ENCODE results near the gene IRF2BPL. TPM values are rescaled to one million over a fixed set of nuclear protein-coding genes. Genes with fewer than 3 reads are reported as not detected.

The IRF2BPL gene
- total and polyA plus RNA-seq, 9 of the 15 experiments (the other 6 are each of a cell fraction or from before 2014, with no cell fraction given): 0.52 to 21.6 (median 2.5) TPM

DNA sequence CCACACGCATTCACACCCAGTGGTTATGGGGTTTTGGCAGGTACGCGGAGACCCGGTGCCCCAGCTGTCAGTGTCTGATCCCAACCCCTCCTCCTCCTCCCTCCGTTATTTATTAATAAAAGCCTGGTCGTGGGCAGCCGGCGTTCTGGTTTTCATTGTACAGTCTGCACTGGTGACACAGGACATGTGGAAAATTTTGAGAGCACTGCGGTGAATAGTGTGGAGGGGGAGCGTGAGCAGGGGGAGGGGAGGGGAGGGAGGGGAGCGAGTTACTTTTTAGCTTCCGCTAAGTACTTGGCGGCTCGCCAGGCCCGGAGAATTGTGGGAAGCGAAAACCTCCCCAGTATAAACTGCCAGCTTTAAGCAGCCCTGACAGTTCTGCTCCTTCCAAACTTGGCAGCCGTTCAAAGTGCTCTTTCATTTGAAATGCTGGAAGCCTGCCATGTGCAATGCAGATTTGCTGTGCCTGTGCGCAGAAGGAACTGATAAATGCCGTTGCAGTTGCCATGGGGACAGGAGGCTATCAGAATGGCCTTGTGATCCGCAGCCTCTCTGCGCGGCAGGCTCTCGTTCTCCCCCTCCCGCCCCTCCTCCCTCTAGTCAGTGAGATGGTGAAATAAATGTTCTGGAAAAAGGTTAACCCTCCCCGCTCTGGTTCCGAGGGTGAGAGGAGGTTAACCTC is 11.7 kb upstream of the IRF2BPL start (continued):
- TF ChIP-seq, protein P1, sequence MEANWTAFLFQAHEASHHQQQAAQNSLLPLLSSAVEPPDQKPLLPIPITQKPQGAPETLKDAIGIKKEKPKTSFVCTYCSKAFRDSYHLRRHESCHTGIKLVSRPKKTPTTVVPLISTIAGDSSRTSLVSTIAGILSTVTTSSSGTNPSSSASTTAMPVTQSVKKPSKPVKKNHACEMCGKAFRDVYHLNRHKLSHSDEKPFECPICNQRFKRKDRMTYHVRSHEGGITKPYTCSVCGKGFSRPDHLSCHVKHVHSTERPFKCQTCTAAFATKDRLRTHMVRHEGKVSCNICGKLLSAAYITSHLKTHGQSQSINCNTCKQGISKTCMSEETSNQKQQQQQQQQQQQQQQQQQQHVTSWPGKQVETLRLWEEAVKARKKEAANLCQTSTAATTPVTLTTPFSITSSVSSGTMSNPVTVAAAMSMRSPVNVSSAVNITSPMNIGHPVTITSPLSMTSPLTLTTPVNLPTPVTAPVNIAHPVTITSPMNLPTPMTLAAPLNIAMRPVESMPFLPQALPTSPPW (CRISPR knock-in tag; IDR thresholded peaks at IDR 0.05): peak; percentile 95
- no peak for TF ChIP-seq ZKSCAN3 (CRISPR knock-in tag; IDR thresholded peaks at IDR 0.05)
- TF ChIP-seq, protein P2, sequence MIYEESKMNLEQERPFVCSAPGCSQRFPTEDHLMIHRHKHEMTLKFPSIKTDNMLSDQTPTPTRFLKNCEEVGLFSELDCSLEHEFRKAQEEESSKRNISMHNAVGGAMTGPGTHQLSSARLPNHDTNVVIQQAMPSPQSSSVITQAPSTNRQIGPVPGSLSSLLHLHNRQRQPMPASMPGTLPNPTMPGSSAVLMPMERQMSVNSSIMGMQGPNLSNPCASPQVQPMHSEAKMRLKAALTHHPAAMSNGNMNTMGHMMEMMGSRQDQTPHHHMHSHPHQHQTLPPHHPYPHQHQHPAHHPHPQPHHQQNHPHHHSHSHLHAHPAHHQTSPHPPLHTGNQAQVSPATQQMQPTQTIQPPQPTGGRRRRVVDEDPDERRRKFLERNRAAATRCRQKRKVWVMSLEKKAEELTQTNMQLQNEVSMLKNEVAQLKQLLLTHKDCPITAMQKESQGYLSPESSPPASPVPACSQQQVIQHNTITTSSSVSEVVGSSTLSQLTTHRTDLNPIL (CRISPR knock-in tag; IDR thresholded peaks at IDR 0.05): no peak
- TF ChIP-seq, protein P3, sequence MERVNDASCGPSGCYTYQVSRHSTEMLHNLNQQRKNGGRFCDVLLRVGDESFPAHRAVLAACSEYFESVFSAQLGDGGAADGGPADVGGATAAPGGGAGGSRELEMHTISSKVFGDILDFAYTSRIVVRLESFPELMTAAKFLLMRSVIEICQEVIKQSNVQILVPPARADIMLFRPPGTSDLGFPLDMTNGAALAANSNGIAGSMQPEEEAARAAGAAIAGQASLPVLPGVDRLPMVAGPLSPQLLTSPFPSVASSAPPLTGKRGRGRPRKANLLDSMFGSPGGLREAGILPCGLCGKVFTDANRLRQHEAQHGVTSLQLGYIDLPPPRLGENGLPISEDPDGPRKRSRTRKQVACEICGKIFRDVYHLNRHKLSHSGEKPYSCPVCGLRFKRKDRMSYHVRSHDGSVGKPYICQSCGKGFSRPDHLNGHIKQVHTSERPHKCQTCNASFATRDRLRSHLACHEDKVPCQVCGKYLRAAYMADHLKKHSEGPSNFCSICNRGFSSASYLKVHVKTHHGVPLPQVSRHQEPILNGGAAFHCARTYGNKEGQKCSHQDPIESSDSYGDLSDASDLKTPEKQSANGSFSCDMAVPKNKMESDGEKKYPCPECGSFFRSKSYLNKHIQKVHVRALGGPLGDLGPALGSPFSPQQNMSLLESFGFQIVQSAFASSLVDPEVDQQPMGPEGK (CRISPR knock-in tag; IDR thresholded peaks at IDR 0.05; ENCODE audit: borderline replicate concordance): no peak
- TF ChIP-seq ZFX (CRISPR knock-in tag; IDR thresholded peaks at IDR 0.05): no peak
- peak; percentile 90; the same call in 1 of the 2 replicates for TF ChIP-seq RNF2 (IDR thresholded peaks at IDR 0.05)
- TF ChIP-seq ZNF3 (CRISPR knock-in tag; IDR thresholded peaks at IDR 0.05): no peak
- TF ChIP-seq, protein P4, sequence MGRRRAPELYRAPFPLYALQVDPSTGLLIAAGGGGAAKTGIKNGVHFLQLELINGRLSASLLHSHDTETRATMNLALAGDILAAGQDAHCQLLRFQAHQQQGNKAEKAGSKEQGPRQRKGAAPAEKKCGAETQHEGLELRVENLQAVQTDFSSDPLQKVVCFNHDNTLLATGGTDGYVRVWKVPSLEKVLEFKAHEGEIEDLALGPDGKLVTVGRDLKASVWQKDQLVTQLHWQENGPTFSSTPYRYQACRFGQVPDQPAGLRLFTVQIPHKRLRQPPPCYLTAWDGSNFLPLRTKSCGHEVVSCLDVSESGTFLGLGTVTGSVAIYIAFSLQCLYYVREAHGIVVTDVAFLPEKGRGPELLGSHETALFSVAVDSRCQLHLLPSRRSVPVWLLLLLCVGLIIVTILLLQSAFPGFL (CRISPR knock-in tag; IDR thresholded peaks at IDR 0.05): no peak
- no peak for TF ChIP-seq ZNF133 (CRISPR knock-in tag; IDR thresholded peaks at IDR 0.05)
- TF ChIP-seq, protein P5, sequence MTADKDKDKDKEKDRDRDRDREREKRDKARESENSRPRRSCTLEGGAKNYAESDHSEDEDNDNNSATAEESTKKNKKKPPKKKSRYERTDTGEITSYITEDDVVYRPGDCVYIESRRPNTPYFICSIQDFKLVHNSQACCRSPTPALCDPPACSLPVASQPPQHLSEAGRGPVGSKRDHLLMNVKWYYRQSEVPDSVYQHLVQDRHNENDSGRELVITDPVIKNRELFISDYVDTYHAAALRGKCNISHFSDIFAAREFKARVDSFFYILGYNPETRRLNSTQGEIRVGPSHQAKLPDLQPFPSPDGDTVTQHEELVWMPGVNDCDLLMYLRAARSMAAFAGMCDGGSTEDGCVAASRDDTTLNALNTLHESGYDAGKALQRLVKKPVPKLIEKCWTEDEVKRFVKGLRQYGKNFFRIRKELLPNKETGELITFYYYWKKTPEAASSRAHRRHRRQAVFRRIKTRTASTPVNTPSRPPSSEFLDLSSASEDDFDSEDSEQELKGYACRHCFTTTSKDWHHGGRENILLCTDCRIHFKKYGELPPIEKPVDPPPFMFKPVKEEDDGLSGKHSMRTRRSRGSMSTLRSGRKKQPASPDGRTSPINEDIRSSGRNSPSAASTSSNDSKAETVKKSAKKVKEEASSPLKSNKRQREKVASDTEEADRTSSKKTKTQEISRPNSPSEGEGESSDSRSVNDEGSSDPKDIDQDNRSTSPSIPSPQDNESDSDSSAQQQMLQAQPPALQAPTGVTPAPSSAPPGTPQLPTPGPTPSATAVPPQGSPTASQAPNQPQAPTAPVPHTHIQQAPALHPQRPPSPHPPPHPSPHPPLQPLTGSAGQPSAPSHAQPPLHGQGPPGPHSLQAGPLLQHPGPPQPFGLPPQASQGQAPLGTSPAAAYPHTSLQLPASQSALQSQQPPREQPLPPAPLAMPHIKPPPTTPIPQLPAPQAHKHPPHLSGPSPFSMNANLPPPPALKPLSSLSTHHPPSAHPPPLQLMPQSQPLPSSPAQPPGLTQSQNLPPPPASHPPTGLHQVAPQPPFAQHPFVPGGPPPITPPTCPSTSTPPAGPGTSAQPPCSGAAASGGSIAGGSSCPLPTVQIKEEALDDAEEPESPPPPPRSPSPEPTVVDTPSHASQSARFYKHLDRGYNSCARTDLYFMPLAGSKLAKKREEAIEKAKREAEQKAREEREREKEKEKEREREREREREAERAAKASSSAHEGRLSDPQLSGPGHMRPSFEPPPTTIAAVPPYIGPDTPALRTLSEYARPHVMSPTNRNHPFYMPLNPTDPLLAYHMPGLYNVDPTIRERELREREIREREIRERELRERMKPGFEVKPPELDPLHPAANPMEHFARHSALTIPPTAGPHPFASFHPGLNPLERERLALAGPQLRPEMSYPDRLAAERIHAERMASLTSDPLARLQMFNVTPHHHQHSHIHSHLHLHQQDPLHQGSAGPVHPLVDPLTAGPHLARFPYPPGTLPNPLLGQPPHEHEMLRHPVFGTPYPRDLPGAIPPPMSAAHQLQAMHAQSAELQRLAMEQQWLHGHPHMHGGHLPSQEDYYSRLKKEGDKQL (CRISPR knock-in tag; IDR thresholded peaks at IDR 0.05; ENCODE audit: borderline replicate concordance): no peak
- TF ChIP-seq ZFP1 (CRISPR knock-in tag; IDR thresholded peaks at IDR 0.05): no peak
- no peak for TF ChIP-seq ZNF79 (CRISPR knock-in tag; IDR thresholded peaks at IDR 0.05; ENCODE audit: low read depth)
- no peak for TF ChIP-seq SMAD4 (CRISPR knock-in tag; conservative IDR thresholded peaks at IDR 0.05)
- TF ChIP-seq TBP (optimal IDR thresholded peaks at IDR 0.05; ENCODE audit: low read depth, low read length): no peak
- TF ChIP-seq, protein P6, sequence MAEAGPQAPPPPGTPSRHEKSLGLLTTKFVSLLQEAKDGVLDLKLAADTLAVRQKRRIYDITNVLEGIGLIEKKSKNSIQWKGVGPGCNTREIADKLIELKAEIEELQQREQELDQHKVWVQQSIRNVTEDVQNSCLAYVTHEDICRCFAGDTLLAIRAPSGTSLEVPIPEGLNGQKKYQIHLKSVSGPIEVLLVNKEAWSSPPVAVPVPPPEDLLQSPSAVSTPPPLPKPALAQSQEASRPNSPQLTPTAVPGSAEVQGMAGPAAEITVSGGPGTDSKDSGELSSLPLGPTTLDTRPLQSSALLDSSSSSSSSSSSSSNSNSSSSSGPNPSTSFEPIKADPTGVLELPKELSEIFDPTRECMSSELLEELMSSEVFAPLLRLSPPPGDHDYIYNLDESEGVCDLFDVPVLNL (CRISPR knock-in tag; IDR thresholded peaks at IDR 0.05; ENCODE audit: low read depth): no peak

All from K562 (cell line).